Suprapubic skin (tissue), 4 donors: ENCODE data around the gene ST3GAL3. TPM values are rescaled to one million over a fixed set of nuclear protein-coding genes. Genes with fewer than 3 reads are reported as not detected.

ENCODE experiments used
- DNase-seq, 2 donors: peaks; one replicate each; pipeline ENCODE4 v3.0.0-alpha.2; 2019; ENCODE audit warnings: low spot score in 2 of 2
- H3K27ac ChIP-seq: fragments of 200-600 bp; sonication (generic); one replicate; pipeline ENCODE4 v1.5.1; 2019
- H3K27me3 ChIP-seq: fragments of 200-600 bp; sonication (generic); one replicate; pipeline ENCODE4 v1.5.1; 2019
- H3K36me3 ChIP-seq: fragments of 200-600 bp; sonication (generic); one replicate; pipeline ENCODE4 v1.5.1; 2019
- H3K4me1 ChIP-seq: fragments of 200-600 bp; sonication (generic); one replicate; pipeline ENCODE4 v1.5.1; 2019
- H3K4me3 ChIP-seq: fragments of 200-600 bp; sonication (generic); one replicate; pipeline ENCODE4 v1.5.1; 2019; ENCODE audit warnings: mild to moderate bottlenecking
- H3K9me3 ChIP-seq: fragments of 200-600 bp; sonication (generic); one replicate; pipeline ENCODE4 v1.5.1; 2019
- CTCF ChIP-seq, 2 donors: fragments of 200-600 bp in 1 of 2; fragments of 450-650 bp in 1 of 2; sonication (generic) in 1 of 2; IDR thresholded peaks; one replicate each; pipeline ENCODE4 v1.5.1; 2016 to 2019; ENCODE audit warnings: antibody characterized with exemption in 2 of 2, mild to moderate bottlenecking in 1 of 2, moderate library complexity in 1 of 2
- EP300 ChIP-seq: sonication (generic); formaldehyde crosslinking; IDR thresholded peaks from one replicate; pipeline ENCODE4 v1.6.1; 2017; ENCODE audit warnings: antibody characterized with exemption
- POLR2A ChIP-seq, 2 donors: fragments of 450-650 bp; IDR thresholded peaks; one replicate each; pipeline ENCODE4 v1.6.1; 2017; ENCODE audit warnings: antibody characterized with exemption in 2 of 2, mild to moderate bottlenecking in 2 of 2, moderate library complexity in 2 of 2
- POLR2AphosphoS5 ChIP-seq, 3 donors: sonication (generic); formaldehyde crosslinking; IDR thresholded peaks; one replicate each; pipeline ENCODE4 v1.6.1; 2017; ENCODE audit warnings: antibody characterized with exemption in 3 of 3
- WGBS: methylation state at CpG from one replicate; pipeline ENCODE4 v1.1.5; 2018; 5-methylcytosine and 5-hydroxymethylcytosine counted together
- total RNA-seq, 4 donors: library from RNA; depleted of rRNA; stranded (reverse); fragments of >200 nt; gene quantifications; one replicate each; pipeline ENCODE4 v1.1.0, GENCODE V29; 2016

The ST3GAL3 gene
- total RNA-seq, 4 donors from 2014 or later = 6.3 to 21.0 (median 9.9) TPM

- H3K4me3 ChIP-seq = no peak overlapping the region
- H3K36me3 ChIP-seq = peaks cover 22% of the 10 kb centered on the region
- no peak overlapping the region for H3K27ac ChIP-seq
- peaks cover 18% of the 10 kb centered on the region for H3K4me1 ChIP-seq
- H3K27me3 ChIP-seq = no peaks in the 10 kb centered on the region
- DNase-seq = no peak
- 98% methylated on average over 11 of the region's 12 CpGs for WGBS
- no peaks in the 10 kb centered on the region for H3K9me3 ChIP-seq
- TF ChIP-seq POLR2A (IDR thresholded peaks at IDR 0.05) (no peak), EP300 (no peak), POLR2AphosphoS5 (IDR thresholded peaks at IDR 0.05) (no peak), CTCF (IDR thresholded peaks at IDR 0.05) (no peak)
These were observed 191.6 kb downstream of the ST3GAL3 start for GRCh38 chr1:43898981-43899380.

DNA sequence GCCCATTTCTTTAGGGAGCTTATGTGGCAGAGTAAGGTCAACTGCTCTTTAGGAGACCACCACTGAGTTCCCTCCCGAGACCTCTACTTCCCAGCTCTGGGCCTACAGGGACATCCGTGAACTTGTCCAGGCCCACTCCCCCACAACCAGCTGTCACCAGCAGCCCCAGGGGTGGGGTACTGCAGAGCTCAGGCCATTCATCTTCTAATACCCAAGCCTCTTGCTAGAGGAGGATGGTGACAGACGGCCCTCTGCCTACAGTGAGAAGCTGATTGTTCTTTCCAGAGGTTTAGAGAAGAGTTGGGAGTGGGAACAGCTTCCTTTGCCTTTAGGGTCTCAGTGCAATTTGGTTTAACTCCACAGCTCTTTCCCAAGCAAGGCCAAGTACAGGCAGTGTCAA, 193.1 kb downstream of the ST3GAL3 start:
- TF ChIP-seq POLR2AphosphoS5 (IDR thresholded peaks at IDR 0.05) (no peak), POLR2A (IDR thresholded peaks at IDR 0.05) (no peak), CTCF (IDR thresholded peaks at IDR 0.05) (no peak), EP300 (no peak)
- Histone ChIP-seq H3K9me3 (no peaks in the 10 kb centered on the region), H3K4me1 (peaks cover 18% of the 10 kb centered on the region), H3K36me3 (peaks cover 22% of the 10 kb centered on the region), H3K4me3 (no peak overlapping the region), H3K27ac (no peak overlapping the region), H3K27me3 (no peaks in the 10 kb centered on the region)
- DNase-seq = no peak
- WGBS = 94% methylated on average over 3 of the region's 3 CpGs

DNA sequence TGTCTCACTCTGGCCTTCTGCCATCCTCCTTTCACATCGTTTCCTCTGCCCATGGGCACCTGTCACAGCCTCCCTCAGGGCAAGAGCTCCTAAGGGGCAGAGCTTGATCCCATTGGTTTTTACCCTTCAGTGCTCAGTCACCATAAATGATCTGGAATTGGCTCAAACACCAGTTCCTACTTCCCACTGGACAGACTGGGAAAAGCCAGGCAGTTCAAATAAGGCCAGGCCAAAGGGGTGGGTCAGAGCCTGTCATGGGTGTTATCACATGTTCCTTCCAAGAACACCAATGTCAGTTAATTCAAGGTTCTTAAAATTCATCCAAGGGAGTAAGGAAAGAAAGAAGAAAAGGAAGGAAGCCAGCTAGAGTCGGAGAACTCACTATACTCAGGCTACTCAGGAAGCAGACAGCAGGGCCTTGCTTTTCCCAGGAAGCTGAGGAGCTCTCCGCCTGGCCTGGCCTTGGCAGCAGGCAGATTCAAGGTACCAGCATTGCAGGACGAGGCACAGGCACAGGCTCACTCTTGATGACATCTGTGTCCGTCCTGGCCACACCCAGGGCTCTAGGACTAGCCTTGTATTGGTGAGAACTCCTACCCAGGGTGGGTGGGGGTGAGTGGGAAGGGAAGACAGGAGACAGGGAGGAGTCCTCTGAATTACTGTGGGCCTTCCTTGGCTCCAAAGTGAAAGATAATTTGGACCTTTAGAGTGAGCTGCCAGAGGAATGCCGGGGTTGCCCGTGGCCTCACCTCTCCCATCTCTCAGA, 194.0 kb downstream of the ST3GAL3 start:
- Histone ChIP-seq H3K27me3 (no peaks in the 10 kb centered on the region), H3K27ac (peak overlapping the region; percentile 1), H3K36me3 (peaks cover 22% of the 10 kb centered on the region), H3K4me3 (no peak overlapping the region), H3K4me1 (peaks cover 18% of the 10 kb centered on the region), H3K9me3 (no peaks in the 10 kb centered on the region)
- 64% methylated on average over 7 of the region's 7 CpGs for WGBS
- TF ChIP-seq EP300 (no peak), CTCF (IDR thresholded peaks at IDR 0.05) (no peak), POLR2AphosphoS5 (IDR thresholded peaks at IDR 0.05) (no peak)
- DNase-seq = no peak

DNA sequence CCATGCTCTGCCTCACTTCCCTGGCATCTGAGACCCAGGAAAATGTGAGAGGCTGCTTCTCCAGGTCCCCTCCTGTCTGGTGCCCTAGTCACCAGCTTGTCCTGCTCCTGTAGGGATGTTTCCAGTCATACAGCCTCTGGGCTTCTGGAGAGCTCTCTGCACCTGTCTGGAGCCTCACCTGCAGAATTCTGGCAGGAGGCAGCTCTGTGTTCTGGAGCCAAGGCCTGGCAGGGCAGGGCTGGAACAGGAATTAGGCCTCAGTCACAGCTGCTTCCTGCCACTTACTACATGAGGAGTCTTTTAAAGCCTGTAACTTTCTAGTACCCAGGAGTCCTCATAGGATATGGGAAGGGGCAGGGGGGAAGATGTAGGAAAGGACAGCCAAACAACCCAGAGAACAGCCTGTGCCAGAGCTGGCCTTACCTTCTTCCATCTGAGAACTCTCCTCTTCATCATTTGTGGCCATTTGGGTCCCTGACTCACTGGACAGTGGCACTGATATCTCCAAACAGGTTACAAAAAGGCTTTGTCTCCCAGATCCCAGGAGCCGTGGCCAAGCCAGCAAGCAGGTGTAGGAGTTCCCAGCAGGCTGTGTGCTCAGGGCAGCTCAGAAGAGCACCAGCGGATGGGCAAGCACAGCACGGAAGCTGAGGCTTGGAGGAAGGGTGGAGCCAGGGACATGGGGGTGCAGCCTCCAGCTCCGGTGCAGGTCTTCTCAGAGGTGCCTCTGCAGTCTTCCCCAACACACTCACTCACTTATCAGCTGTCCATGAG, 194.9 kb downstream of the ST3GAL3 start:
- H3K4me3 ChIP-seq = no peak overlapping the region
- peaks cover 22% of the 10 kb centered on the region for H3K36me3 ChIP-seq
- H3K27ac ChIP-seq = peak overlapping the region; percentile 1
- H3K27me3 ChIP-seq = no peaks in the 10 kb centered on the region
- WGBS = 81% methylated on average over 4 of the region's 4 CpGs
- TF ChIP-seq CTCF (IDR thresholded peaks at IDR 0.05) (no peak), EP300 (no peak), POLR2AphosphoS5 (IDR thresholded peaks at IDR 0.05) (no peak), POLR2A (IDR thresholded peaks at IDR 0.05) (no peak)
- H3K4me1 ChIP-seq = peaks cover 18% of the 10 kb centered on the region
- no peak for DNase-seq
- no peaks in the 10 kb centered on the region for H3K9me3 ChIP-seq
